SJCRH30 (cell line): ENCODE results near the gene PLEKHA4. TPM values are rescaled to one million over a fixed set of nuclear protein-coding genes. Genes with fewer than 3 reads are reported as not detected.

Source experiments
- DNase-seq, 2 experiments: peaks; one replicate each; pipeline ENCODE4 v3.0.0-alpha.2; 2015 to 2020
- H3K27ac ChIP-seq: fragments of 250-450 bp; sonication (Bioruptor Pico); 2 replicates; pipeline ENCODE4 v1.5.1; 2020; ENCODE audit warnings: mild to moderate bottlenecking, moderate library complexity
- H3K27me3 ChIP-seq: fragments of 250-450 bp; sonication (Bioruptor Pico); 2 replicates; pipeline ENCODE4 v1.5.1; 2020; ENCODE audit warnings: mild to moderate bottlenecking, moderate library complexity
- H3K36me3 ChIP-seq: fragments of 250-450 bp; sonication (Bioruptor Pico); 2 replicates; pipeline ENCODE4 v1.5.1; 2020; ENCODE audit warnings: mild to moderate bottlenecking, moderate library complexity
- H3K4me1 ChIP-seq: fragments of 250-450 bp; sonication (Bioruptor Pico); 2 replicates; pipeline ENCODE4 v1.5.1; 2020; ENCODE audit warnings: mild to moderate bottlenecking, moderate library complexity
- H3K4me3 ChIP-seq: fragments of 250-450 bp; sonication (Bioruptor Pico); 2 replicates; pipeline ENCODE4 v1.5.1; 2020; ENCODE audit warnings: mild to moderate bottlenecking, moderate library complexity
- H3K9me3 ChIP-seq: fragments of 250-450 bp; sonication (Bioruptor Pico); replicated peaks from 2 replicates; pipeline ENCODE4 v1.5.1; 2020; ENCODE audit warnings: mild to moderate bottlenecking, moderate library complexity
- total RNA-seq: library from RNA; depleted of rRNA; stranded (reverse); fragments of >200 nt; shearing (Covaris generic); gene quantifications from 2 replicates; pipeline ENCODE4 v1.2.3, GENCODE V29; 2014

Gene PLEKHA4
- total RNA-seq, 1 experiment from 2014 or later, result 19.3 TPM

DNA sequence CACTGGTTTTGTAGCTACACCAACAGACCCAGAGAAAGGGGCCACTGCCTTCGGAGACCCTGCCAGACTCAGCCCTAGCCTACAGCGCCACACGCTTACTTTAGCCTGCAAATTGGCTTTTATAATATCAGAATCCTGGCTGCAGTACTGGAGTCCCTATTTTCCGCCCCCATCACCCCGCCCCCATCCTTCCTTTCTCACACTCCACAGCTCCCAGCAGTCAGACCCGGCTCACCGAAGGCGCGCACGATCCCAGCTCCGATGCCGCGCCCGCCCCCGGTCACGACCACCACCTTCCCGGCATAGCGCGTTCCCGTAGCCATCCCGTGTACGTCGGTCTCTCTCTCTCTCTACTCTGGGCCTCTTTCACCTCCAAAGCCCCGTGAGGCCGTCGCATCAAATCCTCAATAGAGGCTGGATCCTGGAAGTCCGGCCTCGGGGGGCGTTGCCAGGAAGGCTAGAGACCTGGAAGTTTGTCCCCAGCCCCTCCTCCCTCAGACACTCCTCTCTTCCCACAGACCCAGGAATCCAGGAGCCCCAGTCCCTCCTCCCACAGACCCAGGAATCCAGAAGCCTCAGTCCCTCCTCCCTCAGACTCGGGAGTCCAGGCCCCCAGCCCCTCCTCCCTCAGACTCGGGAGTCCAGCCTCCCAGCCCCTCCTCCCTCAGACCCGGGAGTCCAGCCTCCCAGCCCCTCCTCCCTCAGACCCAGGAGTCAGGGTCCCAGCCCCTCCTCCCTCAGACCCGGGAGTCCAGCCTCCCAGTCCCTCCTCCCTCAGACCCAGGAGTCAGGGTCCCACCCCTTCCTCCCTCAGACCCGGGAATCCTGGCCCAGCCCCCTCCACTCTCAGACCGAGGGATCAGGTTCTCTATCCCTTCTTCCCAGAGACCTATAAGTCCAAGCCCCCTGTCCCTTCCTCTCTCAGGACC is 32.1 kb downstream of the PLEKHA4 start, which contains the start of gene HSD17B14:
Gene HSD17B14, minus strand, starts transcription at position 403 of the 929 bp plus-strand sequence. Its CDS starts 80 bp downstream, at position 323.
- Histone ChIP-seq H3K36me3 (no peaks in the 10 kb centered on the region), H3K27ac (no peak within 1 kb of the TSS), H3K9me3 (no peaks in the 10 kb centered on the region), H3K4me1 (no peaks in the 10 kb centered on the region), H3K4me3 (no peak within 1 kb of the TSS), H3K27me3 (no peaks in the 10 kb centered on the region)
- no peak for DNase-seq

DNA sequence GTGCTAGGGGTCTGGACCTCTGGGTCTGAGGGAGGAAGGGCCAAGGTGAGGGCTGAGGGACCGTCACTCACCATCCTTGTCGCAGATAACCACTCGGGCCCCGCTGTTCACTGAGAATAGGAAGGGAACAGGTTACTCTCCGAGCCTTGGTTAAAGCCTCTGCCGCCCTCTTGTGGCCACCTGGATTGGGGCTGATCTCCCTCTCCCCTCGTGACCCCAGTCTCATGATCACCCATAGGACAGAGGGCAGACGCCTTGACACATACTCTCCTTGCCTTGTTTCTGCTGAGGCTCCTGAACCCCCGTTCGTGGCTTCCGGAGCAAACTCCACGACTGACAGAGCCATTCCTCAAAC is 32.7 kb downstream of the PLEKHA4 start:
- DNase-seq, result peak; percentile 87 to 91
- Histone ChIP-seq H3K4me3 (no peak overlapping the region), H3K27me3 (no peaks in the 10 kb centered on the region), H3K36me3 (no peaks in the 10 kb centered on the region), H3K27ac (no peak overlapping the region), H3K9me3 (no peaks in the 10 kb centered on the region), H3K4me1 (no peaks in the 10 kb centered on the region)

DNA sequence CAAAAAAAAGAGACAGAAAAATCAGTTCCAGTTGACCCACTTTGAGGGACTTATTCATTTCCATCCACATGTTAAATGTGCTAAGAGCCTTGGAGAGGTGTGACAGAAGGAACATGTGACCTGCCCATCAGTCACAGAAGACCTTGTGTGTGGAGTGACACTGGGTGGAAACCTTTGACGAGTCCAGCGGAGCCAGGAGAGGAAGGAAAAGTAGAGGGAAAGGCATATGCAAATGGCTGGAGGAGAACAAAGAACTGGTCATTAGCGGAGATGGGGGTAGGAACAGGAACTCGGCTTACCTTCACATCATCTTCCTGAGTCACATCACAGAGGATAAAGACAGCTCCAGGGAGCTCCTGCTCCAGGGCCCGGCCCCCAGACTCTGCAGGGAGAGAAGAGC is 34.4 kb downstream of the PLEKHA4 start:
- DNase-seq, result no peak
- Histone ChIP-seq H3K4me1 (no peaks in the 10 kb centered on the region), H3K9me3 (no peaks in the 10 kb centered on the region), H3K4me3 (no peak overlapping the region), H3K36me3 (no peaks in the 10 kb centered on the region), H3K27ac (no peak overlapping the region), H3K27me3 (no peaks in the 10 kb centered on the region)

DNA sequence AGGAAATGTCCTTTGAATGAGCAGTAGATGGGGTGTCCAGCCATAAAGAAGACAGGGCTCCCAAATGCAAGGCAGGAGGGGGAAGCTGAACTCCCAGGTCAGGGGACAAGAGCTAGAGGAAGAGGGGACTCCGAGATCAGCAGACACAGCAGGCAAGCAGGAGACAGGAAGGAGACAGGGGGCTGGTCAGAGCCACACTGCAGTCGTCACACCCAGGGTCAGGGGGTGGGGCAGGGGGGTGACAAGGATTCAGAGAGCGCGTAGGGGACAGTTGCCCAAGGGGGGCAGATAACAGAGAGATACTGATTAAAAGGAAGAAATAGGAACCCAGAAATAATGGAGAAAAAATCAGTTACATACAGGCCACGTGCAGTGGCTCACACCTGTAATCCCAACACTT is 35.4 kb downstream of the PLEKHA4 start:
- no peaks in the 10 kb centered on the region for H3K27me3 ChIP-seq
- no peak overlapping the region for H3K27ac ChIP-seq
- H3K4me1 ChIP-seq, result no peaks in the 10 kb centered on the region
- H3K36me3 ChIP-seq, result no peaks in the 10 kb centered on the region
- DNase-seq, result no peak
- H3K4me3 ChIP-seq, result no peak overlapping the region
- no peaks in the 10 kb centered on the region for H3K9me3 ChIP-seq

DNA sequence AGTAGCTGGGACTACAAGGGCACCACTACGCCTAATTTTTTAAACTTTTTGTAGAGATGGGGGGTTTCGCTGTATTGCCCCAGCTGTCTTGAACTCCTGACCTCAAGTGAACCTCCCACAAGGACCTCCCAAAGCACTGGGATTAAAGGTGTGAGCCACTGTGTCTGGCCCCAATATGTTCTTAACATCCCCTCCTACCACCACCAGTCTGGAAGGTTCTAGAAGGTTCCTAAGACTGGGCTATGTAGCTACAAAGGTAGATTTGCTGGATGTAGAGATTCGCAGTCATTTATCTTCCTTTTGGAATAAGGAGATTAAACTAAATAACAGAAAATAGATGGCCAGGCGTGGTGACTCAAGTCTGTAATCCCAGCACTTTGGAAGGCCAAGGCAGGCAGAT is 37.5 kb downstream of the PLEKHA4 start:
- no peaks in the 10 kb centered on the region for H3K4me1 ChIP-seq
- H3K4me3 ChIP-seq, result no peak overlapping the region
- H3K36me3 ChIP-seq, result no peaks in the 10 kb centered on the region
- no peaks in the 10 kb centered on the region for H3K9me3 ChIP-seq
- no peak for DNase-seq
- no peaks in the 10 kb centered on the region for H3K27me3 ChIP-seq
- H3K27ac ChIP-seq, result no peak overlapping the region

DNA sequence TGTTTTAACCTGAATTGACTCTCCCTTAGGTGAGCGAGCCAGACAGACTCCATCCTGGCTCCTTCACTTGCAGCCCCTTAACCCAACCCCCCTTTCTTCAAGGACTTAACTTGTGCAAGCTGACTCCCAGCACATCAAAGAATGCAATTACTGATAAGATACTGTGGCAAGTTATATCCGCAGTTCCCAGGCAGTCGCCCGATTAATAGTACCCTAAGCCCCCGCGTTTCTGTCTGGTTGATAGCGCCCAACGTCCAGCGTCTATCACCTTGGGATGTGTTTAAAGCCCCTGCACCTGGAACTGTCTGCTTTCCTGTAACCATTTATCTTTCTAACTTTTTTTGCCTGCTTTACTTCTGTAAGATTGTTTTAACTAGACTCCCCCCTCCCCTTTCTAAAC is 38.3 kb downstream of the PLEKHA4 start:
- Histone ChIP-seq H3K4me1 (no peaks in the 10 kb centered on the region), H3K36me3 (no peaks in the 10 kb centered on the region), H3K4me3 (no peak overlapping the region), H3K9me3 (no peaks in the 10 kb centered on the region), H3K27me3 (no peaks in the 10 kb centered on the region), H3K27ac (no peak overlapping the region)
- DNase-seq, result no peak

DNA sequence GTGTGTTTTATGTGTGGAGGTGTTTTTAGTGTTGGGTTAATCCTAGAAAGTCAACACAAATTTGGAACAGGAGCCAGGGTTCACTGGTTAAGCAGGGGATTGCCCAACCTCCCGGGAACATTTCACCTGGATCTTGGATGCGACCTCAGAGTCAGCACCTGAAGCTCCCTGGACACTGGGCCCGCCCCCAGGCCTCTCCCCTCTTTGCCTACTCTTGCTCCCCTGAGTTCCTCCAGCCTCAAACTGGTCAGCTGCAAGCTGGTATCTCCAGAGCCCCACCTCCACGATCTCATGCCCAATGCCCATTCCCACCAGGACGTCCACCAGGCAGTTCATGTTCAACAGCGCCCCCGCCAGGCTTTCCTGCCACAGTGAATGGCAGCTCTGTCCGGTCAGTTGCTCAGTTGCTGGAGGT is 41.8 kb downstream of the PLEKHA4 start:
- Histone ChIP-seq H3K27ac (no peak overlapping the region), H3K9me3 (no peaks in the 10 kb centered on the region), H3K27me3 (no peaks in the 10 kb centered on the region), H3K4me1 (no peaks in the 10 kb centered on the region), H3K4me3 (no peak overlapping the region), H3K36me3 (no peaks in the 10 kb centered on the region)
- DNase-seq, result no peak

DNA sequence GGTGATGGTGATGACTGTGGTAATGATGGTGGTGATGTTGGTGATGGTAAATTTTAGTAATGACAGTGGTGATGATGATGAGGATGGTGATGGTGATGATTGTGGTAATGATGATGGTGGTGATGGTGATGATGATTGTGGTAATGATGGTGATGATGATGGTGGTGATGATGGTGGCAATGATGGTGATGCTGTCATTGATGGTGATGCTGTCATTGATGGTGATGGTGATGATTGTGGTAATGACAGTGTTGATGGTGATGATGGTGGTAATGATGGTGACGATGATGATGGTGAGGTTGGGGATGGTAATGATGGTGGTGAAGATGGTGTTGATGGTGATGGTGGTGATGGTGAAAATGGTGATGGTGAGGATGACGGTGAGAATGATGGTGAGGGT is 45.9 kb downstream of the PLEKHA4 start:
- Histone ChIP-seq H3K36me3 (no peaks in the 10 kb centered on the region), H3K27me3 (no peaks in the 10 kb centered on the region), H3K4me1 (no peaks in the 10 kb centered on the region), H3K4me3 (no peak overlapping the region), H3K9me3 (no peaks in the 10 kb centered on the region), H3K27ac (no peak overlapping the region)
- DNase-seq, result no peak

DNA sequence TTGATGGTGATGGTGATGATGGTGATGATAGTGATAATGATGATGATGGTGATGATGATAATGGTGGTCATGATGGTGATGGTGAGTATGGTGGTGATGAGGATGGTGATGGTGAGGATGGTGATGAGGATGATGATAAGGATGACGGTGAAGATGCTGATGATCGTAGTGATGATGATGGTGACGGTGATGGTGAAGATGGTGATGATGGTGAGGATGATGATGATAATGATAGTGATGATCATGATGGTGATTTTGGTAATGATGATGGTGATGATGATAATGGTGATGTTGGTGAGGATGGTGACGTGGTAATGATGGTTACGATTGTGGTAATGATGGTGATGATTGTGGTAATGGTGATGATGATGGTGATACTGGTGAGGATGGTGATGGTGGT is 46.8 kb downstream of the PLEKHA4 start:
- Histone ChIP-seq H3K36me3 (no peaks in the 10 kb centered on the region), H3K4me3 (no peak overlapping the region), H3K4me1 (no peaks in the 10 kb centered on the region), H3K27me3 (no peaks in the 10 kb centered on the region), H3K9me3 (no peaks in the 10 kb centered on the region), H3K27ac (no peak overlapping the region)
- DNase-seq, result no peak

DNA sequence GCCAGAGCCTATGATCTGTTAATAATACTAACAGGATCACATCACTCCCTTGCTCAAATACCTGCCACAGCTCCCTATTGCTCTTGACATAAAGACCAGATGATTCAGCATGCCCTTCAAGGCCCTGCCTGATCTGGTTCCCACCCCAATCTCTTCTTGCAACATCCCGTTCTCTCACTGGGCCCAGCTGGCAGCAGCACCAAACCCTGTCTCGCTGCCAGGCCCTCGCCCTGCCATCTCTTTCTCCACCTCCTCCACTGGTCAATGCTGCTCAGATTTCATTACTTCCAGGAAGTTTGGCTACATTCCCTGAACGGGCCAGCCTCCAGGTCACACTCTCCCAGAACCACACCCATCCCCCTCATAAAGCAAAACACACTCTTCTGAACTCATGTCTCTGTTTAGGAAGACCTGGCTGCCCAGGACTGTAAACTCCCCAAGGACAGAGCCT is 49.0 kb downstream of the PLEKHA4 start:
- Histone ChIP-seq H3K9me3 (no peaks in the 10 kb centered on the region), H3K27me3 (no peaks in the 10 kb centered on the region), H3K27ac (no peak overlapping the region), H3K36me3 (no peaks in the 10 kb centered on the region), H3K4me1 (peaks cover 6% of the 10 kb centered on the region; the same call in 1 of the 2 replicates), H3K4me3 (no peak overlapping the region)
- DNase-seq, result no peak

DNA sequence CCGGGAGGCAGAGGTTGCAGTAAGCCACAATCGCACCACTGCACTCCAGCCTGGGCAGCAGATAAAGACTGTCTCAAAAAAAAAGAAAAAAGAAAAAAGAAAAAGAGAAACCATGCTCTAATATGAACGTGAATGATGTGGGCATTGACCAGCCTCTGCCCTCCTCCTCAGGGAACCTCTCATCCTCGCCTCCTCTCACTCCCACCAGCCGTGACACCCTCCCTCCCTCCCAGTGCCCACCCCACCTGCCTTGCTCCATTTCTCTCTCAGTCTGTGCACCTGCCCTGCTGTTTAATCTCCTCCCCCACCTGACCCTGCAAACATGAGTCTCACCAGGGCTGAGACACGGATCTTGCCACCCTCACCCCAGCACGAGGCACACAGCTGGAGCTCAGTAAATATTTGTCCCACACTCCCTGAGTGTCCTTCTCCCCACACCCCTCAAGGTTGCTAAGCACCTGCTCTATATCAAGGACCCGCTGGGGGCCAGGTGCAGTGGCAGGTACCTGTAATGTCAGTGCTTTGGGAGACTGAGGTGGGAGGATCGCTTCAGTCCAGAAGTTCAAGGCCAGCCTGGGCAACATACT is 50.1 kb downstream of the PLEKHA4 start:
- no peak overlapping the region for H3K4me3 ChIP-seq
- no peak for DNase-seq
- no peaks in the 10 kb centered on the region for H3K36me3 ChIP-seq
- no peak overlapping the region for H3K27ac ChIP-seq
- H3K27me3 ChIP-seq, result no peaks in the 10 kb centered on the region
- peaks cover 6% of the 10 kb centered on the region; the same call in 1 of the 2 replicates for H3K4me1 ChIP-seq
- H3K9me3 ChIP-seq, result no peaks in the 10 kb centered on the region

DNA sequence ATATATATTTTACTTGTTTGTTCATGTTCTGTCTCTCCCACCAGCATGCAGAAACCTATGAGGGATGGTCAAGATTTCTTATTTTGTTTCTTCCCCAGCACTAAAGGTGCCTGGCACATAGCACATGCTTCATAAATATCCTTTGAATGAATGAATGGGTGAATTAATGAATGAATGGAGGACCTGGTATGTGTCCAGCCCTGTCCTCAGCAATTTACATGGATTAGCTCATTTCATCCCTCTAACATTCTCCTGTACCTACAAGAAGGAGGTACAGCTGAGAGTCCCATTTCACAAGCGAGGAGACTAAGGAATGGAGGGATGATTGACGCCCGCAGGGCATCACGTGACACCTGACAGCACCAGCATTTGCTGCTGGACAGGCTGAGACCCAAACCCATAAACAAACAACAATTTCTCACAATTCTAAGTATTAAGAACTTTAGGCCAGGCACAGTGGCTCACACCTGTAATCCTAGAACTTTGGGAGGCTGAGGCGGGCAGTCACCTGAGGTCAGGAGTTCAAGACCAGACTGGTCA is 50.8 kb downstream of the PLEKHA4 start:
- H3K27me3 ChIP-seq, result no peaks in the 10 kb centered on the region
- H3K36me3 ChIP-seq, result no peaks in the 10 kb centered on the region
- no peak overlapping the region for H3K4me3 ChIP-seq
- H3K9me3 ChIP-seq, result no peaks in the 10 kb centered on the region
- no peak for DNase-seq
- peaks cover 6% of the 10 kb centered on the region; the same call in 1 of the 2 replicates for H3K4me1 ChIP-seq
- no peak overlapping the region for H3K27ac ChIP-seq

DNA sequence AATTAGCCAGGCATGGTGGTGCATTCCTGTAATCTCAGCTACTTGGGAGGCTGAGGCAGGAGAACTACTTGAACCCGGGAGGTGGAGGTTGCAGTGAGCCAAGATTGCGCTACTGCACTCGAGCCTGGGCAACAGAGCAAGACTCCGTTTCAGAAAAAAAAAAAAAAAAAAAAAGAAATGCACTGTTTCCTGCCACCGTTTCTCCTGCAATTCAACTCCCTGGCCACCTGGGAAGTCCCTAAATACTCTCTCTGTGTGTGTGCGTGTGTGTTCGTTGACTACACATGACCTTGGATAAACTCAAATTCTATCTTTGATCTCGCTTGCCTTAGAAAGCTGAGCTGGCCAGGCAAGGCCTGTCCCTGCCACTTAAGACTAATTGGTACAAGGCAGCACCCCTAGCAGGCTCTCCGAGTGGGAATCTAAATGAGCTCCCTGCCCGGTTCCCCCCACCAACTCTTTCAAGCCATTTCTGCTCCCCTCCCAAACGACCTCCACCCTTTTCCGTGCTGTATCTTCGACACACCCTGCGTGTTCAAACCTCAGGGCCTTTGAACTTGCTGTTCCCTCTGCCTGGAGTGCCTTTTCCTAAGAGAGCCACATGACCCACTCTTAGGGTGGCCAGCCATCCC is 52.4 kb downstream of the PLEKHA4 start:
- Histone ChIP-seq H3K9me3 (no peaks in the 10 kb centered on the region), H3K27ac (no peak overlapping the region), H3K36me3 (no peaks in the 10 kb centered on the region), H3K4me3 (no peak overlapping the region), H3K27me3 (no peaks in the 10 kb centered on the region), H3K4me1 (peaks cover 6% of the 10 kb centered on the region; the same call in 1 of the 2 replicates)
- DNase-seq, result peak; percentile 47 to 65

DNA sequence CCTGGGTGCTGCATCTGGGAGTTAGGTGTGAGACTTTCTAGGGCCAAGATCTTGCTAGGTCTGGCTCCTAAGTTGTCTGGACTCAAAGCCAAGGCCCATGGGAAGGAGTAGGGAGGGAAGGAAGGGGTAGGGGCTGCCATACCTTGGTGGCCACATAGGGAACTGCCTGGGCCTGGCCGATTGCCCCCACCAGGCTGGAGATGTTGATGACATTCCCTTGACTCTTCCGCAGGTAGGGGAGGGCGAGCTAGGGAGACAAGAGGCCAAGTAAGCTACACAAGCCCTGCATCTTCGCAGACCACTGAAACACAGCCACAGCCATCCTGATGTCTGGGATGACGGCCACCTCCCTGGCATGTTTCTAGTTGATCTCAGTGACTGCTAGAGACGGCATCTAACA is 53.5 kb downstream of the PLEKHA4 start:
- no peak overlapping the region for H3K27ac ChIP-seq
- H3K4me1 ChIP-seq, result peaks cover 10% of the 10 kb centered on the region; the same call in 1 of the 2 replicates
- no peaks in the 10 kb centered on the region for H3K9me3 ChIP-seq
- H3K27me3 ChIP-seq, result no peaks in the 10 kb centered on the region
- H3K4me3 ChIP-seq, result no peak overlapping the region
- H3K36me3 ChIP-seq, result no peaks in the 10 kb centered on the region
- no peak for DNase-seq
